ENCODE data around the gene F11. TPM values are rescaled to one million over a fixed set of nuclear protein-coding genes. Genes with fewer than 3 reads are reported as not detected.

F11 gene
- total and polyA plus RNA-seq, 2 of the 13 experiments (the other 11 are each of a cell fraction or from before 2014, with no cell fraction given), result 35.1 to 58.0 TPM

GRCh38 chr4:186326391-186326790, 60.4 kb downstream of the F11 start:
- H3K4me2 ChIP-seq (ENCODE audit: low read depth, low read length), result no peak overlapping the region
- in situ Hi-C loops (cut with HindIII; ENCODE audit: extremely low pct_ligation_motif_present, low pct_unique_long_range_greater_than_20kb), result no loop called here
- no peak for DNase-seq (ENCODE audit: low spot score)
- intact Hi-C loops (cut with micrococcal nuclease; ENCODE audit: unreplicated experiment), result loop anchor here (5.0 kb wide), 1 partner anchor 1181 kb away; no protein-coding TSS in a partner anchor
- H3K27me3 ChIP-seq (ENCODE audit: control insufficient read depth in 1 of 2, insufficient read depth in 2 of 2, low read length in 2 of 2), result 0 out of 5 replicates have a peak, but pooled peaks cover 0 to 4% of the 10 kb centered on the region in 2 experiments
- no peaks in the 10 kb centered on the region for H3K36me3 ChIP-seq (replicated peaks in 1 of 2; ENCODE audit: control insufficient read depth in 1 of 2, insufficient read depth in 2 of 2, low read length in 2 of 2)
- no peak for FAIRE-seq
- TF ChIP-seq ZNF18 (CRISPR knock-in tag; IDR thresholded peaks at IDR 0.05; ENCODE audit: insufficient replicate concordance), result no peak
- TF ChIP-seq HNRNPH1 (optimal IDR thresholded peaks at IDR 0.05; ENCODE audit: low read depth, low read length), result no peak
- no peak for TF ChIP-seq SSRP1 (CRISPR knock-in tag; IDR thresholded peaks at IDR 0.05)
- TF ChIP-seq ZNF746 (CRISPR knock-in tag; IDR thresholded peaks at IDR 0.05), result no peak
- TF ChIP-seq MED1 (CRISPR knock-in tag; IDR thresholded peaks at IDR 0.05), result no peak
- TF ChIP-seq ZNF512 (CRISPR knock-in tag; IDR thresholded peaks at IDR 0.05), result no peak
- TF ChIP-seq ZBTB21 (CRISPR knock-in tag; IDR thresholded peaks at IDR 0.05), result no peak
- TF ChIP-seq SATB2 (CRISPR knock-in tag; IDR thresholded peaks at IDR 0.05), result no peak
- no peak for TF ChIP-seq FOXO4 (CRISPR knock-in tag; conservative IDR thresholded peaks at IDR 0.05)
- TF ChIP-seq ZNF784 (CRISPR knock-in tag; IDR thresholded peaks at IDR 0.05; ENCODE audit: borderline replicate concordance), result no peak
- TF ChIP-seq KDM5A (IDR thresholded peaks at IDR 0.05; ENCODE audit: borderline replicate concordance, low read length), result no peak
- TF ChIP-seq FOXK2 (IDR thresholded peaks at IDR 0.05), result no peak
- no peak for TF ChIP-seq ASH2L (IDR thresholded peaks at IDR 0.05; ENCODE audit: insufficient read length, low read depth, low read length)
- TF ChIP-seq ATF5 (CRISPR knock-in tag; IDR thresholded peaks at IDR 0.05; ENCODE audit: low read depth), result no peak
- no peak for TF ChIP-seq ZFP37 (CRISPR knock-in tag; IDR thresholded peaks at IDR 0.05; ENCODE audit: borderline replicate concordance)
- TF ChIP-seq ZMAT3 (CRISPR knock-in tag; conservative IDR thresholded peaks at IDR 0.05), result no peak
- CTCF ChIA-PET (ENCODE audit: low intra/inter-chr PET ratio, low total read pairs), result no interaction called here
- no peak overlapping the region for H3K9ac ChIP-seq (ENCODE audit: insufficient read depth, low read depth, low read length)
- H4K20me1 ChIP-seq (ENCODE audit: insufficient read depth, low read length), result no peaks in the 10 kb centered on the region
- no peaks in the 10 kb centered on the region for H3K79me2 ChIP-seq (ENCODE audit: insufficient read depth, low read length)
- no TSS peak for BruUV-seq (replicated peaks)
- WGBS (ENCODE audit: low lambda C conversion rate), result 2% methylated on average over 3 of the region's 3 CpGs
- ATAC-seq, result no peak
- no peak overlapping the region for H2AFZ ChIP-seq (ENCODE audit: low read length)
- H3K4me3 ChIP-seq (replicated peaks in 1 of 3; ENCODE audit: insufficient read depth in 1 of 3, low read depth in 2 of 3, low read length in 3 of 3), result no peak overlapping the region
- POLR2A ChIA-PET, result no interaction called here
- no peaks in the 10 kb centered on the region for H3K4me1 ChIP-seq (ENCODE audit: insufficient read depth, low read length)
- H3K9me3 ChIP-seq (ENCODE audit: low read length), result no peaks in the 10 kb centered on the region
- H3K27ac ChIP-seq (ENCODE audit: extremely low read length, insufficient read depth, low read length), result no peak overlapping the region

Data from HepG2 (cell line).